ENCODE measurements around the gene WDR90. TPM values are rescaled to one million over a fixed set of nuclear protein-coding genes. Genes with fewer than 3 reads are reported as not detected.
A peak's percentile ranks its signal among the peaks of the same experiment; 100 is the strongest.

Gene WDR90
- total RNA-seq, 1 donor from 2014 or later = 23.2 TPM

DNA sequence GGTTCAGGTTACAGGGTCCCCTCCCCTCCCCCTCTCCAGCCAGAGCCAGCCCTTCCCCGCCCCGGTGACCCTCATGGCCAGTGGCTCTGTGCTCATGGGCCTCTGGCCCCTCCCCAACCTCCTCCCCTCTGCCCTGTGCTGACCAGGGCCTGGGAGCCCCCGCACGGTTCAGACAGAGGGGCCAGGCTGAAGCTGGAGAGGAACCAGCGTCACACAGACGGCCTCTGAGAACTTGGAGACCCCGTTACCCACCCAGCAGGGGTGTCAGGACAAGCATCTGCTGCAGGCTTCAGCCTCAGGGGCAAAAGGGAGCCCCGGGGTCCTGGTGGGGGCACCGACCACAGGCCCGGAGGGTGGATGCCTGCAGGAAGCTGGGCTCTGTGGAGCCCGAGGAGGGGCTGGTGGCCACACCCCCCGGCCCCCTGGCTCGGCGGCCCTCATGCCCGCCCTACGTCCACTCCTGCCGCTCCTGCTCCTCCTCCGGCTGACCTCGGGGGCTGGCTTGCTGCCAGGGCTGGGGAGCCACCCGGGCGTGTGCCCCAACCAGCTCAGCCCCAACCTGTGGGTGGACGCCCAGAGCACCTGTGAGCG lies 18.3 kb upstream of the WDR90 start, which contains the start of gene WFIKKN1:
Gene WFIKKN1 (plus strand): TSS at position 171 of the 591 bp plus-strand sequence. CDS start 269 bp downstream, at position 440.
- intact Hi-C loops (cut with DNase I) = no loop called here
- TF ChIP-seq, protein P1, sequence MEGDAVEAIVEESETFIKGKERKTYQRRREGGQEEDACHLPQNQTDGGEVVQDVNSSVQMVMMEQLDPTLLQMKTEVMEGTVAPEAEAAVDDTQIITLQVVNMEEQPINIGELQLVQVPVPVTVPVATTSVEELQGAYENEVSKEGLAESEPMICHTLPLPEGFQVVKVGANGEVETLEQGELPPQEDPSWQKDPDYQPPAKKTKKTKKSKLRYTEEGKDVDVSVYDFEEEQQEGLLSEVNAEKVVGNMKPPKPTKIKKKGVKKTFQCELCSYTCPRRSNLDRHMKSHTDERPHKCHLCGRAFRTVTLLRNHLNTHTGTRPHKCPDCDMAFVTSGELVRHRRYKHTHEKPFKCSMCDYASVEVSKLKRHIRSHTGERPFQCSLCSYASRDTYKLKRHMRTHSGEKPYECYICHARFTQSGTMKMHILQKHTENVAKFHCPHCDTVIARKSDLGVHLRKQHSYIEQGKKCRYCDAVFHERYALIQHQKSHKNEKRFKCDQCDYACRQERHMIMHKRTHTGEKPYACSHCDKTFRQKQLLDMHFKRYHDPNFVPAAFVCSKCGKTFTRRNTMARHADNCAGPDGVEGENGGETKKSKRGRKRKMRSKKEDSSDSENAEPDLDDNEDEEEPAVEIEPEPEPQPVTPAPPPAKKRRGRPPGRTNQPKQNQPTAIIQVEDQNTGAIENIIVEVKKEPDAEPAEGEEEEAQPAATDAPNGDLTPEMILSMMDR (IDR thresholded peaks at IDR 0.05) = no peak
- H3K4me1 ChIP-seq = peaks cover 16% of the 10 kb centered on the region
- no peaks in the 10 kb centered on the region for H3K9me3 ChIP-seq
- ATAC-seq (peak; percentile 6), DNase-seq (peak; percentile 87)
- peak within 1 kb of the TSS; percentile 65 for H3K27ac ChIP-seq
- no peaks in the 10 kb centered on the region for H3K27me3 ChIP-seq
- H3K4me3 ChIP-seq = no peak within 1 kb of the TSS
- H3K36me3 ChIP-seq = peaks cover 14% of the 10 kb centered on the region

DNA sequence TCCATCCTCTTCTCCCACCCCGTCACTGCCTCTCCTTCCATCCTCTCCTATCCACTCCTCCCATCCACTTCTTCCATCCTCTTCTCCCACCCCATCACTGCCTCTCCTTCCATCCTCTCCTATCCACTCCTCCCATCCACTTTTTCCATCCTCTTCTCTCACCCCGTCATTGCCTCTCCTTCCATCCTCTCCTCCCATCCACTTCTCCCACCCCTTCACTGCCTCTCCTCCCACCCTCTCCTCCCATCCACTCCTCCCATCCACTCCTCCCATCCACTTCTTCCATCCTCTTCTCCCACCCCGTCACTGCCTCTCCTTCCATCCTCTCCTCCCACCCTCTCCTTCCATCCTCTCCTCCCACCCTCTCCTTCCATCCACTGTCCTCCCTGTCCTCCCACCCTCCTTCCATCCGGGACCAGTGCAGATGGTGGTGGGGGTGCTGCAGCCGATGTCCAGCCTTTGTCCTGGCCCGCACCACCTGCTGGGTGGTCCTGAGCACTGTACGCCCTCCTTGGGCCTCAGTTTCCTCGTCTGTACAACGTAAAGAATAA lies 17.3 kb upstream of the WDR90 start:
- intact Hi-C loops (cut with DNase I) = no loop called here
- ATAC-seq = no peak
- TF ChIP-seq, protein P1 (IDR thresholded peaks at IDR 0.05) = no peak

DNA sequence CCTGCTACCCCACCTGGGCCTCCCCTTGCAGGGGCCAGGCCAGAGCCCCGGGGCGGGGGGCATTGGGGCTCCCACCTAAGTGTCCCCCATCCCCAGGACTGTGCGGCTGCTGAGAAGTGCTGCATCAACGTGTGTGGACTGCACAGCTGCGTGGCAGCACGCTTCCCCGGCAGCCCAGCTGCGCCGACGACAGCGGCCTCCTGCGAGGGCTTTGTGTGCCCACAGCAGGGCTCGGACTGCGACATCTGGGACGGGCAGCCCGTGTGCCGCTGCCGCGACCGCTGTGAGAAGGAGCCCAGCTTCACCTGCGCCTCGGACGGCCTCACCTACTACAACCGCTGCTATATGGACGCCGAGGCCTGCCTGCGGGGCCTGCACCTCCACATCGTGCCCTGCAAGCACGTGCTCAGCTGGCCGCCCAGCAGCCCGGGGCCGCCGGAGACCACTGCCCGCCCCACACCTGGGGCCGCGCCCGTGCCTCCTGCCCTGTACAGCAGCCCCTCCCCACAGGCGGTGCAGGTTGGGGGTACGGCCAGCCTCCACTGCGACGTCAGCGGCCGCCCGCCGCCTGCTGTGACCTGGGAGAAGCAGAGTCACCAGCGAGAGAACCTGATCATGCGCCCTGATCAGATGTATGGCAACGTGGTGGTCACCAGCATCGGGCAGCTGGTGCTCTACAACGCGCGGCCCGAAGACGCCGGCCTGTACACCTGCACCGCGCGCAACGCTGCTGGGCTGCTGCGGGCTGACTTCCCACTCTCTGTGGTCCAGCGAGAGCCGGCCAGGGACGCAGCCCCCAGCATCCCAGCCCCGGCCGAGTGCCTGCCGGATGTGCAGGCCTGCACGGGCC lies 16.5 kb upstream of the WDR90 start:
- Histone ChIP-seq H3K27me3 (no peaks in the 10 kb centered on the region), H3K27ac (no peak overlapping the region), H3K4me3 (no peak overlapping the region), H3K36me3 (peaks cover 9% of the 10 kb centered on the region), H3K9me3 (no peaks in the 10 kb centered on the region), H3K4me1 (peaks cover 22% of the 10 kb centered on the region)
- TF ChIP-seq, protein P1 (IDR thresholded peaks at IDR 0.05) = no peak
- intact Hi-C loops (cut with DNase I) = no loop called here
- DNase-seq (no peak), ATAC-seq (no peak)

More for the DNA sequence above, 17.3 kb upstream of the WDR90 start:
- Histone ChIP-seq H3K27me3 (no peaks in the 10 kb centered on the region), H3K4me1 (peaks cover 16% of the 10 kb centered on the region), H3K4me3 (no peak overlapping the region), H3K9me3 (no peaks in the 10 kb centered on the region), H3K36me3 (peaks cover 9% of the 10 kb centered on the region), H3K27ac (no peak overlapping the region)
- DNase-seq = no peak

DNA sequence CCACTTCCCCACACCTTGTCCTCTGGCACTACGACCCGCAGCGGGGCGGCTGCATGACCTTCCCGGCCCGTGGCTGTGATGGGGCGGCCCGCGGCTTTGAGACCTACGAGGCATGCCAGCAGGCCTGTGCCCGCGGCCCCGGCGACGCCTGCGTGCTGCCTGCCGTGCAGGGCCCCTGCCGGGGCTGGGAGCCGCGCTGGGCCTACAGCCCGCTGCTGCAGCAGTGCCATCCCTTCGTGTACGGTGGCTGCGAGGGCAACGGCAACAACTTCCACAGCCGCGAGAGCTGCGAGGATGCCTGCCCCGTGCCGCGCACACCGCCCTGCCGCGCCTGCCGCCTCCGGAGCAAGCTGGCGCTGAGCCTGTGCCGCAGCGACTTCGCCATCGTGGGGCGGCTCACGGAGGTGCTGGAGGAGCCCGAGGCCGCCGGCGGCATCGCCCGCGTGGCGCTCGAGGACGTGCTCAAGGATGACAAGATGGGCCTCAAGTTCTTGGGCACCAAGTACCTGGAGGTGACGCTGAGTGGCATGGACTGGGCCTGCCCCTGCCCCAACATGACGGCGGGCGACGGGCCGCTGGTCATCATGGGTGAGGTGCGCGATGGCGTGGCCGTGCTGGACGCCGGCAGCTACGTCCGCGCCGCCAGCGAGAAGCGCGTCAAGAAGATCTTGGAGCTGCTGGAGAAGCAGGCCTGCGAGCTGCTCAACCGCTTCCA lies 15.7 kb upstream of the WDR90 start:
- DNase-seq = no peak
- peaks cover 9% of the 10 kb centered on the region for H3K36me3 ChIP-seq
- H3K4me3 ChIP-seq = no peak overlapping the region
- TF ChIP-seq, protein P1 (IDR thresholded peaks at IDR 0.05) = no peak
- intact Hi-C loops (cut with DNase I) = no loop called here
- no peak overlapping the region for H3K27ac ChIP-seq
- H3K4me1 ChIP-seq = peaks cover 23% of the 10 kb centered on the region
- H3K27me3 ChIP-seq = no peaks in the 10 kb centered on the region
- no peak for ATAC-seq
- no peaks in the 10 kb centered on the region for H3K9me3 ChIP-seq

DNA sequence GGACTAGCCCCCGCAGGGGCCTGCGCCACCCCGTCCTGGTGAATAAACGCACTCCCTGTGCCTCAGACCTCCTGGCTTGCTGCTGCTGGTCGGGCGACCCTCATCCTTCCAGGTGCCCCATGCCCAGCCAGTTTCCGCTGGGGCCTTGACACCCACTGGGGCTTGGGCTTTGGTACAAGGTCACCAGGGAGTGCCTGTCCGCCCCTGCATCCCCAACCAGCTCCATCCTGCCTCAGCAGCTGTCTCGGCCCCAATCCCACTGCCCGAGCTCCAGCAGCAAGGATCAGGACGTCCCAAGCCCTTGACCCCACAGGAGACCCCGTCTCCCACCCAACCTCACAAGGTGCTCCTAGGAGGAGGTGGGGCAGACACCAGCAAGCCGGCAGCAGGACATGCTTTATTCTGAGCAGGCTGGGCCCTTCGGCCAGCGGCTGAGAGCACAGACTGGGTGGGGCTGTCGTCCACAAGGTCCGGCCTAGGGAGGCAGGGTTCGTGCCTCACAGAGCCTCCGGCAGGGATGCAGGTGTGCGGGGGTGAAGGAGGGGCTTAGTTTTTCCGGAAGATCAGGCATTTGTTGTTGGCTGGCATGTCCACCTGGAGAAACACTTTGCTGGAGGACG lies 15.0 kb upstream of the WDR90 start:
- no peaks in the 10 kb centered on the region for H3K9me3 ChIP-seq
- H3K36me3 ChIP-seq = peaks cover 3% of the 10 kb centered on the region
- DNase-seq = no peak
- no peaks in the 10 kb centered on the region for H3K27me3 ChIP-seq
- no peak overlapping the region for H3K4me3 ChIP-seq
- TF ChIP-seq, protein P1 (IDR thresholded peaks at IDR 0.05) = no peak
- intact Hi-C loops (cut with DNase I) = no loop called here
- no peak overlapping the region for H3K27ac ChIP-seq
- H3K4me1 ChIP-seq = peaks cover 23% of the 10 kb centered on the region
- ATAC-seq = no peak
